Thyroid gland (tissue), 4 donors: ENCODE data around the gene ACAP2.

Source experiments
- POLR2A ChIP-seq, 2 donors: fragments of 450-650 bp; IDR thresholded peaks; one replicate each; pipeline ENCODE4 v1.6.1; 2017; ENCODE audit warnings: antibody characterized with exemption in 2 of 2, mild to moderate bottlenecking in 2 of 2, moderate library complexity in 1 of 2
- TF ChIP-seq, protein P1 (sequence below), 6 experiments: fragments of 200-600 bp in 3 of 6; fragments of 450-650 bp in 3 of 6; sonication (generic) in 3 of 6; IDR thresholded peaks; one replicate each; pipeline ENCODE4 v1.5.1; 2016 to 2019; ENCODE audit warnings: antibody characterized with exemption in 6 of 6, mild to moderate bottlenecking in 2 of 6, inconsistent platforms in 1 of 6, moderate library complexity in 1 of 6

- TF ChIP-seq, protein P1, sequence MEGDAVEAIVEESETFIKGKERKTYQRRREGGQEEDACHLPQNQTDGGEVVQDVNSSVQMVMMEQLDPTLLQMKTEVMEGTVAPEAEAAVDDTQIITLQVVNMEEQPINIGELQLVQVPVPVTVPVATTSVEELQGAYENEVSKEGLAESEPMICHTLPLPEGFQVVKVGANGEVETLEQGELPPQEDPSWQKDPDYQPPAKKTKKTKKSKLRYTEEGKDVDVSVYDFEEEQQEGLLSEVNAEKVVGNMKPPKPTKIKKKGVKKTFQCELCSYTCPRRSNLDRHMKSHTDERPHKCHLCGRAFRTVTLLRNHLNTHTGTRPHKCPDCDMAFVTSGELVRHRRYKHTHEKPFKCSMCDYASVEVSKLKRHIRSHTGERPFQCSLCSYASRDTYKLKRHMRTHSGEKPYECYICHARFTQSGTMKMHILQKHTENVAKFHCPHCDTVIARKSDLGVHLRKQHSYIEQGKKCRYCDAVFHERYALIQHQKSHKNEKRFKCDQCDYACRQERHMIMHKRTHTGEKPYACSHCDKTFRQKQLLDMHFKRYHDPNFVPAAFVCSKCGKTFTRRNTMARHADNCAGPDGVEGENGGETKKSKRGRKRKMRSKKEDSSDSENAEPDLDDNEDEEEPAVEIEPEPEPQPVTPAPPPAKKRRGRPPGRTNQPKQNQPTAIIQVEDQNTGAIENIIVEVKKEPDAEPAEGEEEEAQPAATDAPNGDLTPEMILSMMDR (IDR thresholded peaks at IDR 0.05), result no peak
- no peak for TF ChIP-seq POLR2A (IDR thresholded peaks at IDR 0.05)
Measured at GRCh38 chr3:195460091-195460713, 17.4 kb upstream of the ACAP2 start.
